Right hindlimb (tissue), 1 donor: ENCODE results near the gene NRXN3.

ENCODE experiments used
- DNase-seq: peaks from one replicate; pipeline ENCODE4 v3.0.0-alpha.2; 2018

The NRXN3 gene

DNA sequence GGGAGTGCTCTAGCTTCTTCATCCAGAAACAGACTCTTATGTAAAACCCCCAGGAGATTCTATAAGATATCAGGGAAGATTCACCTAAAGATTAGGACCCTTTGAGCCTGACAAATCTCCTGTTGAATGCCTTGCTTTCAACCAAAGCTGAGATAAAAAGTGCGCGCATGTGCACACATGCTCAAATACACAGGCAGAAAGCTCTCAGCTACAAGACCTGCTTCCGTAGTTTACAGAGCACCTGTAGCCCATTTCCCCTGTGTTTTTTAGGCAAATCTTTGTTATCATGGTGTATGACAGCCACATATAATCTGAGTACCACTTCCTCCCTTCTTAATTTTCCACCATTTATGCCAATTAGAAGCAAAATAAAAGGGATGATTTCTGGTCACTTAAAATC lies 866.9 kb downstream of the NRXN3 start:
- DNase-seq: no peak

- DNase-seq: no peak
Measured at GRCh38 chr14:79037593-79037992, 867.4 kb downstream of the NRXN3 start.

DNA sequence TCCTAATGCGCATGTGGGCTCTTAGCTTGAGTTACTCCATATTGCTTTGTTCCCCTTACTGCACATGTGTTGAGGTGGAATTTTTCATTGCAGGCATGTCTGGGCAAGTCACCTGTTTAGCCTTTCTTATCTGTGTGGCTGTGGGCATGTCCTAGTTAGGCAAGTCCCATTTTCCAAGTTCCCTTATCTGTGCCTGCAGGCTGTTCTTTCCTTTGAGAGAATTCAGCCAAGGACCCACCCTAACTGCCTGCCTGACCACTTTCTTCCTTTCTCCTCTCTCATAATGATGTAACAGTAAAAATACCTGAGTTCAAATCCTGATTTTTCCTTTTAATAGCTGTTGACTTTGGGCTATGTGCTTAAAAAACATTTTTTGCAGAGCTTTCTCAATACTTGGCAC lies 870.6 kb downstream of the NRXN3 start:
- DNase-seq: no peak

DNA sequence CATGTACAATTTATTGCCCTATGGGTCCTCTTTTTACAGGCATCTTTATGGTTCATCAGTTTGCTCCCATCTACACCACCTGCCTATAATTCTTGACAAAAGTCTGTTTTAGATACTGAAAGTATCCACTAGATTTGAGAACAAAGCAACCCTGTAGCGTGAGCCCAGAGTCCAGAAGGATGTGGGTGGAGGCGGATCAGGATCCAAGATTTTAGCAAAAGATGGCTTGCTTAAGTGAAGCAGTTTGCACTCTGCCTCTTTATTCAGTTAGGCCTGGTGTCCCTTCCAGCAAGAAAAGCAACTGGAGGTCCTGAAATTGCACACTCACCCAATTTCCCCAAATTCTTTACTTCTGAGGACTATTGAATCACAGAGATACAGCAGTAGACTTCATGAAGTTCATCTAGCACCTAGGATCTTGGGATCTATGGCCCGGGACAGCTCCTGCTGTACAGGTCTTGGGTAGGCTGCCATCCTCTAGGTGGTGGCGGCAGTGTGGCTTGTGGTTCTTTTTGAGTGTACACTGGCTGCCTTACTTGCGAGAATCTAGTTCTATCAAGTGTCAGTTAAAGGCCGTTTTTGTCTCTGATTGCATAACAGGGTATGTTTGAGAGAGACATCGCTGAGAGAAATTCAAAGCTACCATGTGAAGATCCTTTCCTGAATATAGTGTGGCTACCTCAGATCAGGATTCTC lies 873.2 kb downstream of the NRXN3 start:
- DNase-seq: no peak

- DNase-seq: no peak
Measured at GRCh38 chr14:79044894-79045624, 874.9 kb downstream of the NRXN3 start.

DNA sequence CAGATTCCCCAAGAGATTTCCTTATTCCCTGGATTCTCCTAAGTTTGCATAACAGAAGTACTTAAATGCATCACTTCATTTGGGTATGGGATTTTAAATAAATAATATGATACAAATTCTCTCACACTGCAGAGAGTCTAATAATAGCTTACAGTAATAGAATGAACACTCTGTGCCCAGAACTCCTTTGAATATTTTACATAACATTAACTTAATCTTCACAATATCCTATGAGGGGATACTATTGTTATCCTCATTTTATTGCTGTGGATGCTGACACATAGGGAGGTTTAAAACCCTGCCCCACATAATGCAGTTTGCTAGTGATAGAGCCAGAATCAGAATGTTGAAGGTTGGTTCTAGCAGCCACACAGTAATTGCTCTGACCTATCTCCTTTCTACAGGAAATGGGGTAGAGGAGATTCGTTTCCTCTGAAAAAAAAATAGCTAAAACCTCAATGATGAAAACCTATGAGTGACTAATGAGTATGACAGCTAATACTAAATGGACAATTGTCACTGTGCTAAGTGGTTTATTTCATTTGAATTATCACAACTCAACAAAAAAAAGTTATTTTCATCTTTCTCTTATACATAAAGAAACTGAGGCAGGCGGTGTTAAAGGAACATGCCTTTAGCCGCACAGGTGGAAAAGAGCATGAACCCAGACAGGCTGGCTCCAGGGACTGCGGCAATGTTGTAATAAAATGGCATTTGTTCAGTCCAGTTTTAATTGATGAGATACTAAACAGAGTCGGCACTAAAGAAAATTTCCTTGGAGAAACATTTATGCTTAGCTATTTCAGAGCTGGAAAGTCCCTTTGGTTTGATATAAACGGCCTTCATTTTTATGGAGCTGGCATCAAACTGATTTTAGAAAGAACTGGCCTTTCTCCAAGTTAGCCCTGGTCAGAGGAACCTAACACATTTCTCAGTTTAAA lies 880.9 kb downstream of the NRXN3 start:
- no peak for DNase-seq

DNA sequence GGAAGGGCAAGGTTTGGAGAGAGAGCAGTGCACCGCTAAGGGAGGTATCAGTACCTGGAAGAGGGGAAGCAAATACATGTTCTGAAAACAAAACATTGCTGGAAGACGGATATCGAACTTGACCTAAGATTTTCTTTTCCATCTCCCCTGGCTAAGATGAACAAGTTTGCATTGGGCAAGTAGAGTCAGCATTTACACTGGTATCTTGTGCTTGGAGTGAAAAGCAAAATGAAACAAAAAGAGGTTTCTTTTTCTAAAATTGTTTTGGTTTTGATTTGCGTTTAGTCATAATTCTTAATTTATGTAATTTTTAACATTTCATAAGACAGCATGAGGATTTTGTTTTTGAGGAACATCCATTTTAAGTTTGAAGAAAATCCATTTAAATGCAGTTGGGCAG lies 881.6 kb downstream of the NRXN3 start:
- no peak for DNase-seq

DNA sequence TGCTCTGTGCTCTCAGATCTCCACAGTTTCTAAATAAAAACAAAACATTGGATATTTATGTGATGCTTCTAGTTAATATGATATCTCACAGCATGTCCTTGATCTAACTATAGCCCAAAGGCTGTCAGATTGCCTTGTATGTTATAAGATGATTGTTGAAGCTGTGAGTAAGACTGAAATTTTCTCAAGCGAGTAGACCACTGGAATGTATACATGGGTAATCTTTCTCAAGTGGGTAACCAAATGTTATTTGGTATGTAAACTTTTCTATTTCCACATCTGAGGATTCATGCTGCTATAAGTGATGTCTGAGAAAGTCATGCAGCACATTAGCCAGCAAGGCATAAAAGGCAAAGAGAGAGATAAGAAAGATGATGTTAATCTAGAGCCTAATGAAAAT lies 886.7 kb downstream of the NRXN3 start:
- no peak for DNase-seq

DNA sequence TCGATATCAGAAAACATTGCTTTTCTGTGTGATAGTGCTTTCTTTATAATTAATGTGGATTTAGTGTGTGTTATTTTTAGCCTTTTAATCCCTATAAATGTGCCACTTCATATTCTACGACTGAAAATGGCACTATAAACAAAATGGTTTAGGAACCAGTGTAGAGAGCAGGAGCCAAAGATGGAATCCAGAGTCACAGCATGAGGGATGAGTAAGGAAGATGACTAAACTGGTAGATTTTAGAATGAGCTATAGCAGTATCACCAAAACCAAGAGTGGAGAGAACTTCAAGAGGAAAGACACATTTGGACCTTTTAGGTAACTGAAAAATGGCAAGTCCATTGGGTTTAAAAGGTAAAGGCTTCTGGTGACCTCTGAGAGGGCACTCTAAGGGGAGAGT lies 887.2 kb downstream of the NRXN3 start:
- no peak for DNase-seq

GRCh38 chr14:79062226-79062625 lies 892.1 kb downstream of the NRXN3 start:
- no peak for DNase-seq

- no peak for DNase-seq
Measured at GRCh38 chr14:79064214-79064613, 894.0 kb downstream of the NRXN3 start.

GRCh38 chr14:79074510-79074909 lies 904.3 kb downstream of the NRXN3 start:
- no peak for DNase-seq

GRCh38 chr14:79076428-79076827 lies 906.3 kb downstream of the NRXN3 start:
- no peak for DNase-seq

DNA sequence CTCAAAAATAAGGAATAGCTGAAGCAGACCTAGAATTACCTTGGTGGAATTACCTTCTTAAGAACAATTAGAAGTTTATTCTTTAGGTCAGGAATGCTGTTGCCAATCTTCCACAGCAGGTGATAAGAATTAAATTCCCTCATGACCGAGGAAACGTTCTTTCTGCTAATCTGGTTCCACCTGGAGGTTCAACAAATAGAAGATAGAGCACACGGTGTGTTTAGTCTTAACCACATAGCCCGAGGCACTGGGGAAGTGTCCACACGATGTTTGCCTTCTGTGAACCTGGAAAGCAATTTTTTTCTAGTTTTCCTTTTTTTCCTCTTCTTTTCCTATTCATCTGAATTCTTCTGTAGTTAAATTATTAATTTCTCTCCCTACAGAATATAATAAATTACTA lies 906.9 kb downstream of the NRXN3 start:
- no peak for DNase-seq

- DNase-seq: no peak
Measured at GRCh38 chr14:79080040-79080439, 909.9 kb downstream of the NRXN3 start.

- DNase-seq: no peak
Measured at GRCh38 chr14:79082883-79083282, 912.7 kb downstream of the NRXN3 start.

GRCh38 chr14:79083356-79083755 lies 913.2 kb downstream of the NRXN3 start:
- DNase-seq: no peak

- no peak for DNase-seq
Measured at GRCh38 chr14:79084861-79085260, 914.7 kb downstream of the NRXN3 start.

DNA sequence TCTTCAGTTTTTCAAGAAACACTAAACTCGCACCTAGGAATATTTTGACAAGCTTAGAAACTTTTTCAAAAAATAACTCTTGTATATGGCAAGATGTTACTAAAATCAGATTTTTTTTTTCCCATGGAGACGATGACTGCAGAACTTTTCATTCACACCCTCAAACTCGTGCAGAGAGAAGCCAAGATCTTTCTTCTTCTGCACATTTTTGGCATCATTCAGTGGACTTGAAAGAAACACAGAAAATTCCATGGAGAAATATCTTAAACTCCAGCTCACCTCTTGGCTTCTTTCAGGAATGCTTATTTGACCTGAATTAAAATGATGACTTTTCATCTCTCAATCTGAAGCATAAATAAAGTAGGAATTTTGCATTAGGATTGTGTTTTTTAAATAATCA lies 919.4 kb downstream of the NRXN3 start:
- no peak for DNase-seq

GRCh38 chr14:79090641-79091180 lies 920.5 kb downstream of the NRXN3 start:
- no peak for DNase-seq

- DNase-seq: no peak
Measured at GRCh38 chr14:79091381-79091963, 921.3 kb downstream of the NRXN3 start.

GRCh38 chr14:79093531-79093930 lies 923.4 kb downstream of the NRXN3 start:
- DNase-seq: no peak

GRCh38 chr14:79094951-79095350 lies 924.8 kb downstream of the NRXN3 start:
- no peak for DNase-seq
